ENCODE data around the gene SLC6A2. TPM values are rescaled to one million over a fixed set of nuclear protein-coding genes. Genes with fewer than 3 reads are reported as not detected.

SLC6A2 gene
- total and polyA plus RNA-seq, 7 experiments from 2014 or later: not detected

GRCh38 chr16:55663225-55663624 lies 7.4 kb downstream of the SLC6A2 start:
- Histone ChIP-seq H3K4me1 (ENCODE audit: control insufficient read depth in 2 of 2, insufficient read depth in 2 of 2, low read length in 2 of 2) (no peaks in the 10 kb centered on the region), H3K27ac (ENCODE audit: low read depth, low read length) (no peak overlapping the region), H3K4me3 (ENCODE audit: low read length) (no peak overlapping the region), H3K36me3 (ENCODE audit: control insufficient read depth in 2 of 3, insufficient read depth in 3 of 3, low read length in 3 of 3) (no peaks in the 10 kb centered on the region), H3K9me3 (ENCODE audit: control insufficient read depth in 2 of 3, low read length in 3 of 3) (no peaks in the 10 kb centered on the region), H3K27me3 (ENCODE audit: control insufficient read depth in 2 of 2, insufficient read depth in 2 of 2, low read length in 2 of 2) (no peaks in the 10 kb centered on the region)
- ChIA-PET POLR2A (no interaction called here), CTCF (no interaction called here)
- H3K4me3 Mint-ChIP-seq: no peak overlapping the region
- no peak overlapping the region for H3K27ac Mint-ChIP-seq
- H3K4me1 Mint-ChIP-seq: no peaks in the 10 kb centered on the region
- H3K9me3 Mint-ChIP-seq: peaks cover 0 to 7% (median 0%) of the 10 kb centered on the region in 11 donors
- DNase-seq: no peak
- peaks cover 0 to 18% (median 3%) of the 10 kb centered on the region in 5 donors for H3K27me3 Mint-ChIP-seq
- no peak for ATAC-seq
- peaks cover 0 to 5% (median 0%) of the 10 kb centered on the region in 5 donors for H3K36me3 Mint-ChIP-seq
- intact Hi-C loops (cut with micrococcal nuclease): no loop called here

DNA sequence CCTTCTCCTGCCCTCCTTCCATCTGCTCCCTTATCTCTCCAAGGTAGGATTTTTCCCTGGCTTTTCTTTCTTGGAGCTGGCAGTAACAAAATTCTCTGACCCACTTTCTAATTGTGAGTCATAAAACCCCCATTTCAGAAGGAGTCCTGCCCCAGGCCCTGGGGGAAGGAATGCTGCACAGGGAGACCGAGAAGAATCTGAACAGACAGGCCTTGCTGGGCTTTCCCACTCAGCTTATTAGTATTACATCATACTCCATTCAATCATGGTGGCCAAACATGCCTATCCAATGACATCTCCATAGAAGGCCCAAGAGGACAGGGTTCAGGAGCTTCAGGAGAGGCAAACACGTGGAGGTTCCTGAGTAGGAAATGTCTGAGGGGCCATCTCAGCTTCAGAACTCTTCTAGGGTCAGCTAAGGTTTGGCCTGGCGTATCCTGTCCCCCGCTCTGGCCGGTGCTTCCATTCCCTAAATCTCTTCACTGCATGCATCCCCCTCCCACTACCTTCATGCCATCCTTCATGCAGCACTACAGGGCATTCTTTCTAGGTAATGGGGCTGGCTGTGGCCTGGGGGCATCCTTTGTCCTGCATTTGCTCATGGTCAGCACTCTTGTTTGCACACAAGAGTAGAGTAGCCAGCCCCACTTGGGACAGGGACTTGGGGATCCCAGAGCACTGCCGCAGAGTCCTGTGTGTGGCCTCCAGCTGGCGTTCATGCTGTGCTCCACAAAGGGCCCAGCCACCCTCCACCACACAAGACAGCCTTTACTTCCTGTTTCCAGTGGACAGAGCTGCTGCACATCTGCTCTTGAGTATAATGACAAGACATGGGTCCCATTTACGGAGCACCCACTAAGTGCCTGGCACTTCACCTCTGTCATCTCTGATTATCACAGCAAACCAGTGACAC lies 8.2 kb downstream of the SLC6A2 start:
- ChIA-PET CTCF (no interaction called here), POLR2A (no interaction called here)
- peaks cover 0 to 13% (median 0%) of the 10 kb centered on the region in 5 donors for H3K27me3 Mint-ChIP-seq

DNA sequence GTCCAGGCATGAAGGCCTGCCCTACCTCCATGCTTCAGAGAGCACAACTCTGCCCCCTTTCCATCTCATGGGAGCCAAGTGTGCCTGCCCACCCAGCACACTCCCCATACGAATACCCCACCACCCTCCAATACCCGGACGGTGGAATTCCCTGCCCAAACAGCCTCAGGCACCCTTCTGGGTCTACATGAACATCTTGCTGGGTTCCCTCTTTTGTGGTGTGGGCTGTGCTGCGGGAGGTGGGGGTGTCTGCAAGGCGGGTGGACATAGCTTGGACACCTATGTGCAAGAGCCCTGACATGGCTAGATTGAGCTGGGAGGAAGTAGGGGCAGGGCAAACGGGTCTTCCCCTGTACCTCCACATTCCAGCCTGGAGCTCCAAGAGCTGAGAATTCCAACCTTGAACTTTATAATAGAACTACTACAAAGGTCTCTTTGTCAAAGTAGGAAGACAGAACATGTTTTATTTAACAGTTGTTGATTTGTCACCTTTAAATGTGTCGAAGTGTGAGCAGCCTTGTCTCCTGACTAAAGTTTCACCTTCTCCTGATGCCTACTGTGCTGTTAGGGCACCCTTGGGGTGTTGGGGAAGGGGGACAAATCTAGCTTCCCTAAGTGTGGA lies 9.1 kb downstream of the SLC6A2 start:
- Mint-ChIP-seq H3K27ac (no peak overlapping the region), H3K27me3 (peaks cover 0 to 17% (median 0%) of the 10 kb centered on the region in 5 donors), H3K9me3 (peaks cover 0 to 7% (median 0%) of the 10 kb centered on the region in 11 donors), H3K4me1 (no peaks in the 10 kb centered on the region), H3K36me3 (peaks cover 0 to 5% (median 0%) of the 10 kb centered on the region in 5 donors), H3K4me3 (no peak overlapping the region)
- no peak for ATAC-seq
- no peaks in the 10 kb centered on the region for H3K36me3 ChIP-seq (ENCODE audit: control insufficient read depth in 2 of 3, insufficient read depth in 3 of 3, low read length in 3 of 3)
- H3K27ac ChIP-seq (ENCODE audit: low read depth, low read length): no peak overlapping the region
- H3K9me3 ChIP-seq (ENCODE audit: control insufficient read depth in 2 of 3, low read length in 3 of 3): no peaks in the 10 kb centered on the region
- POLR2A ChIA-PET: no interaction called here
- no peak overlapping the region for H3K4me3 ChIP-seq (ENCODE audit: low read length)
- H3K27me3 ChIP-seq (ENCODE audit: control insufficient read depth in 2 of 2, insufficient read depth in 2 of 2, low read length in 2 of 2): no peaks in the 10 kb centered on the region
- intact Hi-C loops (cut with micrococcal nuclease): no loop called here
- DNase-seq: no peak
- H3K4me1 ChIP-seq (ENCODE audit: control insufficient read depth in 2 of 2, insufficient read depth in 2 of 2, low read length in 2 of 2): no peaks in the 10 kb centered on the region
- CTCF ChIA-PET: no interaction called here

More for the DNA sequence above, 8.2 kb downstream of the SLC6A2 start:
- Mint-ChIP-seq H3K27ac (no peak overlapping the region), H3K4me1 (no peaks in the 10 kb centered on the region), H3K9me3 (peaks cover 0 to 7% (median 0%) of the 10 kb centered on the region in 11 donors), H3K4me3 (no peak overlapping the region), H3K36me3 (peaks cover 0 to 5% (median 0%) of the 10 kb centered on the region in 5 donors)
- Histone ChIP-seq H3K4me1 (ENCODE audit: control insufficient read depth in 2 of 2, insufficient read depth in 2 of 2, low read length in 2 of 2) (no peaks in the 10 kb centered on the region), H3K27me3 (ENCODE audit: control insufficient read depth in 2 of 2, insufficient read depth in 2 of 2, low read length in 2 of 2) (no peaks in the 10 kb centered on the region), H3K9me3 (ENCODE audit: control insufficient read depth in 2 of 3, low read length in 3 of 3) (no peaks in the 10 kb centered on the region), H3K36me3 (ENCODE audit: control insufficient read depth in 2 of 3, insufficient read depth in 3 of 3, low read length in 3 of 3) (no peaks in the 10 kb centered on the region), H3K4me3 (ENCODE audit: low read length) (no peak overlapping the region), H3K27ac (ENCODE audit: low read depth, low read length) (no peak overlapping the region)
- DNase-seq (no peak), ATAC-seq (no peak)
- intact Hi-C loops (cut with micrococcal nuclease): no loop called here

- Histone ChIP-seq H3K27ac (ENCODE audit: low read depth, low read length) (no peak overlapping the region), H3K36me3 (ENCODE audit: control insufficient read depth in 2 of 3, insufficient read depth in 3 of 3, low read length in 3 of 3) (no peaks in the 10 kb centered on the region), H3K4me3 (ENCODE audit: low read length) (no peak overlapping the region), H3K27me3 (ENCODE audit: control insufficient read depth in 2 of 2, insufficient read depth in 2 of 2, low read length in 2 of 2) (no peaks in the 10 kb centered on the region), H3K9me3 (ENCODE audit: control insufficient read depth in 2 of 3, low read length in 3 of 3) (no peaks in the 10 kb centered on the region), H3K4me1 (ENCODE audit: control insufficient read depth in 2 of 2, insufficient read depth in 2 of 2, low read length in 2 of 2) (no peaks in the 10 kb centered on the region)
- POLR2A ChIA-PET: no interaction called here
- no peak for ATAC-seq
- no peak overlapping the region for H3K27ac Mint-ChIP-seq
- no peak overlapping the region for H3K4me3 Mint-ChIP-seq
- intact Hi-C loops (cut with micrococcal nuclease): no loop called here
- H3K4me1 Mint-ChIP-seq: no peaks in the 10 kb centered on the region
- CTCF ChIA-PET: no interaction called here
- peaks cover 0 to 17% (median 0%) of the 10 kb centered on the region in 5 donors for H3K27me3 Mint-ChIP-seq
- no peak for DNase-seq
- peaks cover 0 to 7% (median 0%) of the 10 kb centered on the region in 11 donors for H3K9me3 Mint-ChIP-seq
- peaks cover 0 to 5% (median 0%) of the 10 kb centered on the region in 5 donors for H3K36me3 Mint-ChIP-seq
Observed at GRCh38 chr16:55665511-55665910, 9.7 kb downstream of the SLC6A2 start.

DNA sequence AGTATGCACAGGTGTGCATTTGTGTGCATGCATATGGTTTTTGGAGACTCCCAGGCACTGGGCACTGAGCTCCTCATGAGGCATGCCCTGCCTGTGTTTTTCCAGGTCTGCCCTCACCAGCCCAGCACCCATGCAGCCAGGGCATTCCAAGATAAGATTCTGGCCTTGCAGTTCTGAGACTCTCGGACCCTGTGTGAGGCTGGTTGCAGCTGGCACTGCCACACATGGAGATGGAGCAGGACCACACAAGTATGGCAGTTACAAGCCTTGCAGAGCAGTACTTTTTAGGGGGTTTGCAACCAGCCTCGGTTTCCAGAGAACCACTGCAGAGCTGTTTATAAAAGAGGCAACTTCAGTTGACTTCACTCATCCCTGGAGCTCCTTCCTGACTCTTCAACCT lies 10.2 kb downstream of the SLC6A2 start:
- POLR2A ChIA-PET: no interaction called here
- Histone ChIP-seq H3K36me3 (ENCODE audit: control insufficient read depth in 2 of 3, insufficient read depth in 3 of 3, low read length in 3 of 3) (no peaks in the 10 kb centered on the region), H3K4me3 (ENCODE audit: low read length) (no peak overlapping the region), H3K27me3 (ENCODE audit: control insufficient read depth in 2 of 2, insufficient read depth in 2 of 2, low read length in 2 of 2) (no peaks in the 10 kb centered on the region), H3K9me3 (ENCODE audit: control insufficient read depth in 2 of 3, low read length in 3 of 3) (no peaks in the 10 kb centered on the region), H3K4me1 (ENCODE audit: control insufficient read depth in 2 of 2, insufficient read depth in 2 of 2, low read length in 2 of 2) (no peaks in the 10 kb centered on the region), H3K27ac (ENCODE audit: low read depth, low read length) (no peak overlapping the region)
- H3K4me3 Mint-ChIP-seq: no peak overlapping the region
- peaks cover 0 to 7% (median 0%) of the 10 kb centered on the region in 11 donors for H3K9me3 Mint-ChIP-seq
- ATAC-seq (no peak), DNase-seq (no peak)
- H3K27me3 Mint-ChIP-seq: peaks cover 0 to 17% (median 0%) of the 10 kb centered on the region in 5 donors
- CTCF ChIA-PET: no interaction called here
- no peak overlapping the region for H3K27ac Mint-ChIP-seq
- intact Hi-C loops (cut with micrococcal nuclease): no loop called here
- H3K36me3 Mint-ChIP-seq: peaks cover 0 to 5% (median 0%) of the 10 kb centered on the region in 5 donors
- no peaks in the 10 kb centered on the region for H3K4me1 Mint-ChIP-seq

DNA sequence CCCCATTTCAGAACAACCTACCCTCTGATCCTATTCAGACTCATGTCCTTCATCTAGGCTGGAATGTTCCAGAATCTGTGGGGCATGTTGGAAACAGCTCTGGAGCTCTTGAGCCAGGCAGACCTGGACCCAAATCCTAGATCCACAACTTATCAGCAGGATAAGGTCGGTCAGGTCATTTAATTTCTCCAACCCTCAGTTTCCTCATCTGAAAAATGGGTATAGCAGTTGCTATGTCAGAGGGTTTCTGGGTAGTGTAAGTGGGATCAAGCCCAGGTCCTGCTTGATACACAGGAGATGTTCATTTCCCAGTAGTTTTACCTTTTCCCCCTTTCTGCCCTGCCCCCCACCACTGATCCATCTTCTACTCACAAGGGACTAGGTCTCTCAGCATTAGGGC lies 12.0 kb downstream of the SLC6A2 start:
- no peak for DNase-seq
- ATAC-seq: no peak
- Mint-ChIP-seq H3K4me3 (no peak overlapping the region), H3K9me3 (peaks cover 0 to 7% (median 2%) of the 10 kb centered on the region in 11 donors), H3K4me1 (no peaks in the 10 kb centered on the region), H3K36me3 (peaks cover 0 to 5% (median 0%) of the 10 kb centered on the region in 5 donors), H3K27ac (no peak overlapping the region), H3K27me3 (peaks cover 0 to 17% (median 0%) of the 10 kb centered on the region in 5 donors)
- Histone ChIP-seq H3K36me3 (ENCODE audit: control insufficient read depth in 2 of 3, insufficient read depth in 3 of 3, low read length in 3 of 3) (no peaks in the 10 kb centered on the region), H3K4me3 (ENCODE audit: low read length) (no peak overlapping the region), H3K27me3 (ENCODE audit: control insufficient read depth in 2 of 2, insufficient read depth in 2 of 2, low read length in 2 of 2) (no peaks in the 10 kb centered on the region), H3K9me3 (ENCODE audit: control insufficient read depth in 2 of 3, low read length in 3 of 3) (no peaks in the 10 kb centered on the region), H3K4me1 (ENCODE audit: control insufficient read depth in 2 of 2, insufficient read depth in 2 of 2, low read length in 2 of 2) (no peaks in the 10 kb centered on the region), H3K27ac (ENCODE audit: low read depth, low read length) (no peak overlapping the region)
- ChIA-PET POLR2A (no interaction called here), CTCF (no interaction called here)
- intact Hi-C loops (cut with micrococcal nuclease): no loop called here

Data from naive thymus-derived CD4-positive, alpha-beta T cell (primary cell).